Measurements from ENCODE around the gene PLA2G6. TPM values are rescaled to one million over a fixed set of nuclear protein-coding genes. Genes with fewer than 3 reads are reported as not detected.

Gene PLA2G6
- total RNA-seq, 1 experiment from 2014 or later = 36.0 TPM

DNA sequence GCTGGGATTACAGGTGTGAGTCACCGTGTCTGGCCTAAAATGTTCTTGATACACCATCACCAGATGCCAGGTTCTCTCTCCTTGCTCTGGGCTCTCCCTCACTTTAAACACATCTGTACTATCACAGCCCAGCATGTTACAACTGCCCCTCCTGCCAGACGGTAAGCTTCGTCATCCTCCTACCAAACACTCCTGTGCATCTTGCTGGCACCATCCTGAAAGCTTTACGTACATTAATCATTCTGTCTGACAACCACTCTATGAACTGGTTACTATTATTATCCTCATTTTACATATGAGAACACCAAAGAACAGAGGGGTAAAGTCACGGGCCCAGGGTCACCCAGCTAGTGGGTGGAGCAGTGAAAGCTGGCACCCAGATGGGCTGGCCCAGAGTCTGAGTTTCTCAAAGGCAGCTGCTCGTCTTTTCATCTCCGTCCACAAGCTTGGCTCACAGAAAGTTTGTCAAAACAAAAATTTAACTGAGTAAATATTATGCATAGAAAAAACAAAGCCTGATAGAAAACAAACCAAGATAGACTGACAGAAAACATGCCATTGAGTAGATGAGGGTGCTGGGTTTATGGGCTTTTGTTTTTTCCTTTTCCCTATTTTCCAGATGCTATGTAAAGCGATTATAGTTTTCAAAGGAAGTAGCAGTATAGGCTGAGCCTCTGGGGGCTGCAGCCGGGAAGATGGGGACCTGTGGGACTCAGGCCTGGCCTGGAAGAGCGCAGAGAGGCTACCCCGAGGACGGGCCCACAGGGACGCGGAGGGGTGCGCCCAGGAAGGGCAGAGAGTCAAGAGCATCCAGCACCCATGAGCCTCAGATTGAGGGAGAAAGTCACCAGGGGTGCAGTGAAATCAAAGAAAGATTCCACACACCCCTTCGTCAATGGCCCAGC, 9.5 kb downstream of the PLA2G6 start:
- Histone ChIP-seq H3K9ac (ENCODE audit: low read length) (no peak overlapping the region), H3K4me3 (replicated peaks in 1 of 2; ENCODE audit: low read depth in 1 of 2, low read length in 2 of 2) (no peak overlapping the region), H3K27me3 (ENCODE audit: insufficient read depth, low read length) (no peaks in the 10 kb centered on the region), H3K27ac (ENCODE audit: low read depth, low read length) (no peak overlapping the region), H2AFZ (ENCODE audit: low read depth, low read length, poor library complexity, severe bottlenecking) (no peak overlapping the region), H3K79me2 (ENCODE audit: insufficient read depth, low read length) (no peaks in the 10 kb centered on the region), H3K36me3 (ENCODE audit: control insufficient read depth in 1 of 2, insufficient read depth in 2 of 2, low read length in 2 of 2) (no peaks in the 10 kb centered on the region), H4K20me1 (ENCODE audit: insufficient read depth) (no peaks in the 10 kb centered on the region), H3K9me3 (ENCODE audit: control insufficient read depth in 1 of 2, insufficient read depth in 1 of 2, low read depth in 1 of 2, low read length in 2 of 2) (no peaks in the 10 kb centered on the region), H3K4me2 (ENCODE audit: low read length) (no peak overlapping the region), H3K9me2 (ENCODE audit: insufficient read depth) (no peaks in the 10 kb centered on the region), H3K4me1 (ENCODE audit: control insufficient read depth in 1 of 2, insufficient read depth in 2 of 2, low read length in 2 of 2) (peaks cover 12 to 18% of the 10 kb centered on the region in 2 experiments)
- POLR2A ChIA-PET = no interaction called here
- intact Hi-C loops (cut with micrococcal nuclease) = no loop called here
- BruUV-seq (replicated peaks) = no TSS peak
- TF ChIP-seq REST (IDR thresholded peaks at IDR 0.05; ENCODE audit: low read depth) = no peak
- TF ChIP-seq ZNF274 (IDR thresholded peaks at IDR 0.05; ENCODE audit: low read depth, low read length) = no peak
- no peak for TF ChIP-seq TCF7L2 (IDR thresholded peaks at IDR 0.05; ENCODE audit: borderline replicate concordance, extremely low read depth, insufficient read depth, insufficient read length)
- CTCF ChIA-PET = no interaction called here
- RAD21 ChIA-PET (ENCODE audit: low non-redundant PET in 1 of 2, low total read pairs in 2 of 2, uncharacterized antibody in 2 of 2, unreplicated experiment in 2 of 2) = no interaction called here
- ATAC-seq = no peak
- no peak for DNase-seq (ENCODE audit: low read depth, low spot score)

- H3K27me3 ChIP-seq (ENCODE audit: insufficient read depth, low read length) = no peaks in the 10 kb centered on the region
- POLR2A ChIA-PET = no interaction called here
- H3K4me2 ChIP-seq (ENCODE audit: low read length) = no peak overlapping the region
- no peak overlapping the region for H2AFZ ChIP-seq (ENCODE audit: low read depth, low read length, poor library complexity, severe bottlenecking)
- RAD21 ChIA-PET (ENCODE audit: low non-redundant PET in 1 of 2, low total read pairs in 2 of 2, uncharacterized antibody in 2 of 2, unreplicated experiment in 2 of 2) = no interaction called here
- no peak overlapping the region for H3K27ac ChIP-seq (ENCODE audit: low read depth, low read length)
- H3K4me1 ChIP-seq (ENCODE audit: control insufficient read depth in 1 of 2, insufficient read depth in 2 of 2, low read length in 2 of 2) = peaks cover 13 to 20% of the 10 kb centered on the region in 2 experiments
- H3K79me2 ChIP-seq (ENCODE audit: insufficient read depth, low read length) = no peaks in the 10 kb centered on the region
- CTCF ChIA-PET = no interaction called here
- no peak overlapping the region for H3K9ac ChIP-seq (ENCODE audit: low read length)
- intact Hi-C loops (cut with micrococcal nuclease) = no loop called here
- ATAC-seq = no peak
- H3K4me3 ChIP-seq (replicated peaks in 1 of 2; ENCODE audit: low read depth in 1 of 2, low read length in 2 of 2) = no peak overlapping the region
- H3K9me3 ChIP-seq (ENCODE audit: control insufficient read depth in 1 of 2, insufficient read depth in 1 of 2, low read depth in 1 of 2, low read length in 2 of 2) = no peaks in the 10 kb centered on the region
- no peaks in the 10 kb centered on the region for H4K20me1 ChIP-seq (ENCODE audit: insufficient read depth)
- no TSS peak for BruUV-seq (replicated peaks)
- H3K36me3 ChIP-seq (ENCODE audit: control insufficient read depth in 1 of 2, insufficient read depth in 2 of 2, low read length in 2 of 2) = no peaks in the 10 kb centered on the region
- no peak for DNase-seq (ENCODE audit: low read depth, low spot score)
- H3K9me2 ChIP-seq (ENCODE audit: insufficient read depth) = no peaks in the 10 kb centered on the region
- TF ChIP-seq, protein P1, sequence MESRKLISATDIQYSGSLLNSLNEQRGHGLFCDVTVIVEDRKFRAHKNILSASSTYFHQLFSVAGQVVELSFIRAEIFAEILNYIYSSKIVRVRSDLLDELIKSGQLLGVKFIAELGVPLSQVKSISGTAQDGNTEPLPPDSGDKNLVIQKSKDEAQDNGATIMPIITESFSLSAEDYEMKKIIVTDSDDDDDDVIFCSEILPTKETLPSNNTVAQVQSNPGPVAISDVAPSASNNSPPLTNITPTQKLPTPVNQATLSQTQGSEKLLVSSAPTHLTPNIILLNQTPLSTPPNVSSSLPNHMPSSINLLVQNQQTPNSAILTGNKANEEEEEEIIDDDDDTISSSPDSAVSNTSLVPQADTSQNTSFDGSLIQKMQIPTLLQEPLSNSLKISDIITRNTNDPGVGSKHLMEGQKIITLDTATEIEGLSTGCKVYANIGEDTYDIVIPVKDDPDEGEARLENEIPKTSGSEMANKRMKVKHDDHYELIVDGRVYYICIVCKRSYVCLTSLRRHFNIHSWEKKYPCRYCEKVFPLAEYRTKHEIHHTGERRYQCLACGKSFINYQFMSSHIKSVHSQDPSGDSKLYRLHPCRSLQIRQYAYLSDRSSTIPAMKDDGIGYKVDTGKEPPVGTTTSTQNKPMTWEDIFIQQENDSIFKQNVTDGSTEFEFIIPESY (IDR thresholded peaks at IDR 0.05; ENCODE audit: extremely low read depth, insufficient replicate concordance, low read length) = no peak
- TF ChIP-seq POLR2A (IDR thresholded peaks at IDR 0.05; ENCODE audit: borderline replicate concordance, extremely low read depth, insufficient read depth, insufficient read length) = no peak
- TF ChIP-seq RAD21 (IDR thresholded peaks at IDR 0.05; ENCODE audit: low read depth) = no peak
- TF ChIP-seq, protein P2, sequence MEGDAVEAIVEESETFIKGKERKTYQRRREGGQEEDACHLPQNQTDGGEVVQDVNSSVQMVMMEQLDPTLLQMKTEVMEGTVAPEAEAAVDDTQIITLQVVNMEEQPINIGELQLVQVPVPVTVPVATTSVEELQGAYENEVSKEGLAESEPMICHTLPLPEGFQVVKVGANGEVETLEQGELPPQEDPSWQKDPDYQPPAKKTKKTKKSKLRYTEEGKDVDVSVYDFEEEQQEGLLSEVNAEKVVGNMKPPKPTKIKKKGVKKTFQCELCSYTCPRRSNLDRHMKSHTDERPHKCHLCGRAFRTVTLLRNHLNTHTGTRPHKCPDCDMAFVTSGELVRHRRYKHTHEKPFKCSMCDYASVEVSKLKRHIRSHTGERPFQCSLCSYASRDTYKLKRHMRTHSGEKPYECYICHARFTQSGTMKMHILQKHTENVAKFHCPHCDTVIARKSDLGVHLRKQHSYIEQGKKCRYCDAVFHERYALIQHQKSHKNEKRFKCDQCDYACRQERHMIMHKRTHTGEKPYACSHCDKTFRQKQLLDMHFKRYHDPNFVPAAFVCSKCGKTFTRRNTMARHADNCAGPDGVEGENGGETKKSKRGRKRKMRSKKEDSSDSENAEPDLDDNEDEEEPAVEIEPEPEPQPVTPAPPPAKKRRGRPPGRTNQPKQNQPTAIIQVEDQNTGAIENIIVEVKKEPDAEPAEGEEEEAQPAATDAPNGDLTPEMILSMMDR (IDR thresholded peaks at IDR 0.05 in 2 of 3, conservative IDR thresholded peaks at IDR 0.05 in 1 of 3; ENCODE audit: borderline replicate concordance in 1 of 3, insufficient read depth in 1 of 3, low read depth in 2 of 3, low read length in 2 of 3) = no peak
- no peak for TF ChIP-seq SP1 (IDR thresholded peaks at IDR 0.05; ENCODE audit: low read depth)
Observed at GRCh38 chr22:38170469-38170868, 11.2 kb downstream of the PLA2G6 start.
